AG04450 (cell line): Measurements from ENCODE around the gene STAG2. TPM values are rescaled to one million over a fixed set of nuclear protein-coding genes. Genes with fewer than 3 reads are reported as not detected.
"Not testable (repeated sequence)": the region's sequence is repeated elsewhere in the genome, so short reads cannot be mapped to it uniquely, and the experiment has no call there.

Experiments used
- CTCF ChIA-PET: fragments of 300-600, 350-600 bp; formaldehyde crosslinking; extraction: SDS; loops from one replicate; lab custom pipeline; 2022; ENCODE audit warnings: antibody characterized with exemption, inconsistent platforms; lab: Charles Lee
- POLR2A ChIA-PET: fragments of 350-600 bp; formaldehyde crosslinking; extraction: SDS; loops from one replicate; lab custom pipeline; 2021; ENCODE audit warnings: antibody characterized with exemption, inconsistent platforms; lab: Yijun Ruan, JAX
- DNase-seq: peaks from one replicate; pipeline ENCODE4 v3.0.0-alpha.2; 2011; ENCODE audit warnings: low read depth, low spot score
- H3K27ac ChIP-seq: one replicate; pipeline ENCODE4 v1.5.1; 2012; ENCODE audit warnings: low read depth, low read length, control low read depth
- H3K27me3 ChIP-seq: one replicate; pipeline ENCODE4 v1.6.0; 2012; ENCODE audit warnings: low read length; ENCODE audit not compliant: control insufficient read depth, insufficient read depth
- H3K4me3 ChIP-seq: 2 replicates; pipeline ENCODE4 v1.5.1; 2011; ENCODE audit warnings: mild to moderate bottlenecking, low read depth, low read length, control low read depth
- H3K9me3 ChIP-seq: 2 replicates; pipeline ENCODE4 v1.5.1; 2012; ENCODE audit warnings: low read length; ENCODE audit not compliant: control insufficient read depth, insufficient read depth
- CTCF ChIP-seq: IDR thresholded peaks from 2 replicates; pipeline ENCODE4 v1.5.1; 2011; ENCODE audit warnings: low read depth, low read length, control low read depth, inconsistent platforms
- polyA plus RNA-seq: library from polyadenylated mRNA; depleted of rRNA; stranded (reverse); fragments of >200 nt; gene quantifications from 2 replicates; pipeline ENCODE4 v1.2.3, GENCODE V29; 2011

The STAG2 gene
- polyA plus RNA-seq, 1 experiment = 56.2 TPM

GRCh38 chrX:123923211-123923610 lies 38.3 kb upstream of the STAG2 start:
- TF ChIP-seq CTCF = no peak
- Histone ChIP-seq H3K27ac (no peak overlapping the region), H3K4me3 (no peak overlapping the region), H3K27me3 (no peaks in the 10 kb centered on the region), H3K9me3 (no peaks in the 10 kb centered on the region)
- DNase-seq = no peak
- POLR2A ChIA-PET = interaction anchor here (0.6 kb wide), 1 partner anchor 289 kb away, joined by 9 read pairs; no protein-coding TSS in a partner anchor
- CTCF ChIA-PET = no interaction called here

GRCh38 chrX:123924186-123924585 lies 37.3 kb upstream of the STAG2 start:
- ChIA-PET CTCF (no interaction called here), POLR2A (no interaction called here)
- no peak for TF ChIP-seq CTCF
- H3K4me3 ChIP-seq = no peak overlapping the region
- H3K9me3 ChIP-seq = no peaks in the 10 kb centered on the region
- H3K27me3 ChIP-seq = no peaks in the 10 kb centered on the region
- no peak for DNase-seq
- H3K27ac ChIP-seq = no peak overlapping the region

GRCh38 chrX:123927845-123928244 lies 33.7 kb upstream of the STAG2 start:
- ChIA-PET POLR2A (no interaction called here), CTCF (no interaction called here)

GRCh38 chrX:123932055-123932454 lies 29.5 kb upstream of the STAG2 start:
- POLR2A ChIA-PET, CTCF ChIA-PET, H3K4me3 ChIP-seq, H3K27me3 ChIP-seq, H3K9me3 ChIP-seq, H3K27ac ChIP-seq, DNase-seq: not testable (repeated sequence)

More at GRCh38 chrX:123927845-123928244, 33.7 kb upstream of the STAG2 start:
- DNase-seq = no peak
- Histone ChIP-seq H3K27ac (no peak overlapping the region), H3K9me3 (peaks cover 3% of the 10 kb centered on the region; the same call in 1 of the 2 replicates), H3K27me3 (no peaks in the 10 kb centered on the region), H3K4me3 (no peak overlapping the region)
- TF ChIP-seq CTCF = no peak

- no peak overlapping the region for H3K4me3 ChIP-seq
- DNase-seq = no peak
- TF ChIP-seq CTCF = no peak
- H3K9me3 ChIP-seq = no peaks in the 10 kb centered on the region
- no peak overlapping the region for H3K27ac ChIP-seq
- CTCF ChIA-PET = no interaction called here
- H3K27me3 ChIP-seq = no peaks in the 10 kb centered on the region
- POLR2A ChIA-PET = no interaction called here
Observed at GRCh38 chrX:123943074-123943473, 18.4 kb upstream of the STAG2 start.

GRCh38 chrX:123943488-123943887 lies 18.0 kb upstream of the STAG2 start:
- no peak for TF ChIP-seq CTCF
- no peaks in the 10 kb centered on the region for H3K27me3 ChIP-seq
- no peaks in the 10 kb centered on the region for H3K9me3 ChIP-seq
- DNase-seq = no peak
- no peak overlapping the region for H3K4me3 ChIP-seq
- POLR2A ChIA-PET = no interaction called here
- no peak overlapping the region for H3K27ac ChIP-seq
- CTCF ChIA-PET = no interaction called here
